Frontal cortex (tissue), 4 donors: ENCODE measurements around the gene FERMT2. TPM values are rescaled to one million over a fixed set of nuclear protein-coding genes. Genes with fewer than 3 reads are reported as not detected.

Source experiments
- DNase-seq, 2 donors: peaks; one replicate each; pipeline ENCODE4 v3.0.0; 2012; ENCODE audit warnings: low spot score in 2 of 2
- FAIRE-seq: peaks from 2 replicates; lab custom pipeline; 2012; peaks lifted over from hg19 to GRCh38; lab: Jason Lieb, UNC
- total RNA-seq: library from RNA; depleted of rRNA; stranded (reverse); fragments of >200 nt; gene quantifications from one replicate; pipeline ENCODE4 v1.2.3, GENCODE V29; 2014
- donor health status: control.
- donor health status: control.
- donor health status: control.

The FERMT2 gene
- total RNA-seq, 1 donor from 2014 or later, result 75.8 TPM

GRCh38 chr14:52836063-52836462 lies 114.8 kb downstream of the FERMT2 start:
- no peak for FAIRE-seq

GRCh38 chr14:52835122-52835903 lies 115.5 kb downstream of the FERMT2 start:
- DNase-seq, result peak in 1 of 2 donors; percentile 28
- FAIRE-seq, result no peak

More at GRCh38 chr14:52836063-52836462, 114.8 kb downstream of the FERMT2 start:
- no peak for DNase-seq

- FAIRE-seq (no peak), DNase-seq (no peak)
Measured at GRCh38 chr14:52834440-52834842, 116.4 kb downstream of the FERMT2 start.

- no peak for DNase-seq
- FAIRE-seq, result no peak
Measured at GRCh38 chr14:52833891-52834290, 117.0 kb downstream of the FERMT2 start.

GRCh38 chr14:52829527-52830185 lies 121.2 kb downstream of the FERMT2 start:
- DNase-seq (no peak), FAIRE-seq (no peak)

GRCh38 chr14:52827426-52827825 lies 123.4 kb downstream of the FERMT2 start:
- no peak for FAIRE-seq

GRCh38 chr14:52825085-52825484 lies 125.8 kb downstream of the FERMT2 start:
- FAIRE-seq, result no peak
- DNase-seq, result no peak

More at GRCh38 chr14:52827426-52827825, 123.4 kb downstream of the FERMT2 start:
- no peak for DNase-seq

- DNase-seq, result no peak
- no peak for FAIRE-seq
Measured at GRCh38 chr14:52824462-52824861, 126.4 kb downstream of the FERMT2 start.

- no peak for FAIRE-seq
- DNase-seq, result no peak
Measured at GRCh38 chr14:52821805-52822250, 129.0 kb downstream of the FERMT2 start.

GRCh38 chr14:52808101-52808500 lies 142.7 kb downstream of the FERMT2 start:
- DNase-seq (no peak), FAIRE-seq (no peak)

Other genes with a start within 250 kb of the FERMT2 start
- 106 TPM for gene PSMC6, start 243.8 kb downstream of the FERMT2 start, total RNA-seq
- 29.8 TPM for gene STYX, start 220.9 kb downstream of the FERMT2 start, total RNA-seq
- 30.6 TPM for gene GNPNAT1, start 159.4 kb downstream of the FERMT2 start, total RNA-seq
- 24.5 TPM for gene DDHD1, start 202.3 kb upstream of the FERMT2 start, total RNA-seq